Omental fat pad (tissue), 4 donors: ENCODE results near the gene NR1H3. TPM values are rescaled to one million over a fixed set of nuclear protein-coding genes. Genes with fewer than 3 reads are reported as not detected.

ENCODE experiments used
- ATAC-seq: fragments of 150-250 bp; one replicate; pipeline ENCODE4 v1.9.1; 2016; ENCODE audit warnings: mild to moderate bottlenecking, moderate library complexity; ENCODE audit not compliant: low FRiP score
- DNase-seq: peaks from one replicate; pipeline ENCODE4 v3.0.0-alpha.2; 2019; ENCODE audit warnings: low spot score
- total RNA-seq, 4 donors: library from RNA; depleted of rRNA; stranded (reverse); fragments of >200 nt; gene quantifications; one replicate each; pipeline ENCODE4 v1.1.0, GENCODE V29; 2016
- TF ChIP-seq, protein P1 (sequence below), 3 donors: fragments of 450-650 bp; IDR thresholded peaks; one replicate each; pipeline ENCODE4 v1.5.1; 2016 to 2017; ENCODE audit warnings: antibody characterized with exemption in 3 of 3, mild to moderate bottlenecking in 3 of 3, moderate library complexity in 2 of 3

NR1H3 gene
- total RNA-seq, 4 donors from 2014 or later, result 68.6 to 228 (median 100) TPM

DNA sequence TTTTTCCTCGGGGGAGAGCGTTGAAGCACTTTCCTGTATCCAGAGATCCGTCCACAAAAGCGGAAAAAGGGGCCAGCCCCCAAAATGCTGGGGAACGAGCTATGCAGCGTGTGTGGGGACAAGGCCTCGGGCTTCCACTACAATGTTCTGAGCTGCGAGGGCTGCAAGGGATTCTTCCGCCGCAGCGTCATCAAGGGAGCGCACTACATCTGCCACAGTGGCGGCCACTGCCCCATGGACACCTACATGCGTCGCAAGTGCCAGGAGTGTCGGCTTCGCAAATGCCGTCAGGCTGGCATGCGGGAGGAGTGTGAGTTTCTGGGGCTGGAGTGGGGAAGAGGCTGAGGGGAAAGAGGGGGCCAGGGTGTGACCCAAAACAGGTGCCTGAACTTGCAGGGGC, 2.6 kb downstream of the NR1H3 start:
- DNase-seq, result no peak
- ATAC-seq, result no peak
- TF ChIP-seq, protein P1, sequence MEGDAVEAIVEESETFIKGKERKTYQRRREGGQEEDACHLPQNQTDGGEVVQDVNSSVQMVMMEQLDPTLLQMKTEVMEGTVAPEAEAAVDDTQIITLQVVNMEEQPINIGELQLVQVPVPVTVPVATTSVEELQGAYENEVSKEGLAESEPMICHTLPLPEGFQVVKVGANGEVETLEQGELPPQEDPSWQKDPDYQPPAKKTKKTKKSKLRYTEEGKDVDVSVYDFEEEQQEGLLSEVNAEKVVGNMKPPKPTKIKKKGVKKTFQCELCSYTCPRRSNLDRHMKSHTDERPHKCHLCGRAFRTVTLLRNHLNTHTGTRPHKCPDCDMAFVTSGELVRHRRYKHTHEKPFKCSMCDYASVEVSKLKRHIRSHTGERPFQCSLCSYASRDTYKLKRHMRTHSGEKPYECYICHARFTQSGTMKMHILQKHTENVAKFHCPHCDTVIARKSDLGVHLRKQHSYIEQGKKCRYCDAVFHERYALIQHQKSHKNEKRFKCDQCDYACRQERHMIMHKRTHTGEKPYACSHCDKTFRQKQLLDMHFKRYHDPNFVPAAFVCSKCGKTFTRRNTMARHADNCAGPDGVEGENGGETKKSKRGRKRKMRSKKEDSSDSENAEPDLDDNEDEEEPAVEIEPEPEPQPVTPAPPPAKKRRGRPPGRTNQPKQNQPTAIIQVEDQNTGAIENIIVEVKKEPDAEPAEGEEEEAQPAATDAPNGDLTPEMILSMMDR (IDR thresholded peaks at IDR 0.05), result no peak

DNA sequence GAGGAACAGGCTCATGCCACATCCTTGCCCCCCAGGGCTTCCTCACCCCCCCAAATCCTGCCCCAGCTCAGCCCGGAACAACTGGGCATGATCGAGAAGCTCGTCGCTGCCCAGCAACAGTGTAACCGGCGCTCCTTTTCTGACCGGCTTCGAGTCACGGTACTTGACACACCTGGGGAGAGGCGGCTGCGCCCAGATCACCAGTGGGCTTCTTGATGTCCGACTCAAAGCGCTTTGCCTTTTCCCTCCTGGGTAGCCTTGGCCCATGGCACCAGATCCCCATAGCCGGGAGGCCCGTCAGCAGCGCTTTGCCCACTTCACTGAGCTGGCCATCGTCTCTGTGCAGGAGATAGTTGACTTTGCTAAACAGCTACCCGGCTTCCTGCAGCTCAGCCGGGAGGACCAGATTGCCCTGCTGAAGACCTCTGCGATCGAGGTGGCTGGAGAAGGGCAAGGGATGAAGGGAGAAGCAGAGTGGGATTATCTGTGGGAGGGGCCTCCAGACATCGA, 3.5 kb downstream of the NR1H3 start:
- ATAC-seq (no peak), DNase-seq (no peak)
- TF ChIP-seq, protein P1 (IDR thresholded peaks at IDR 0.05), result no peak

DNA sequence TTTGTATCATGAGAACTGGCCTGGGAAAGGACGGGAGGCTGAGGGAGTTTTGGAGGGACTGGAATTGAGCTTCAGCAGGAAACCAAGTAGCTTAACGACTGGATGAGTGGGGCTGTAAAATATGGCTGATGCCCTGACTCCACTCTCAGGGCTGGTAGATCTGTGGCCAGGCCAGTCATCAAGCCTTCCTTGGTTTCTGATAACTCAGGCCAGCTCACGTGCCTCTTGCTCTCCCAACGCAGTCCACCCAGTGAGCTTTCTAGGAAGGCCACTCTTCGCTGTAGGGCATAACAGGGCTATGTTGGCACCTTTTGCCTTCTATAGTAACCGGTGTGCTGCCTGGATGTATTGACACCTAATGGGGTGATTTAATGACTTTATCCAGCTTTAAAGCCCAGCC, 6.3 kb downstream of the NR1H3 start:
- ATAC-seq (no peak), DNase-seq (no peak)
- TF ChIP-seq, protein P1 (IDR thresholded peaks at IDR 0.05), result no peak

DNA sequence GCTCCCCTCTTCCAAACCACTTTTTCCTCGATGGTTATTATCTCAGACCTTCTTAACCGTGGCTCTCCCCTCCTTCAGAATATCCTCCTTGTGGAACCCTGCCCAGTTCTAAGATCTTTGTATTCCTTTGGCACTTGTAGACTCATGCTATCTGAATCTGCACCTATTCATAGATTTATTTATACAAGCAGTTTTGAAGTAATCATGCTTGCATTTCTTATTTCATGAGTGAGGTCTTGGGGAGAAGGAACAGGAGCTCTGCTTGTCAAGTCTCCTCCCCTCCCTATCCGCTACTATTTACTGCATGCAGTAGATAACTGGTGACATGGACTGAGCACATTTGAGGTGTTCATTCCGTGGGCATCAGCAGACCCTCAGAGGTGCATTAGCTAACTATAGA, 6.7 kb downstream of the NR1H3 start:
- no peak for DNase-seq
- ATAC-seq, result no peak
- TF ChIP-seq, protein P1 (IDR thresholded peaks at IDR 0.05), result no peak

DNA sequence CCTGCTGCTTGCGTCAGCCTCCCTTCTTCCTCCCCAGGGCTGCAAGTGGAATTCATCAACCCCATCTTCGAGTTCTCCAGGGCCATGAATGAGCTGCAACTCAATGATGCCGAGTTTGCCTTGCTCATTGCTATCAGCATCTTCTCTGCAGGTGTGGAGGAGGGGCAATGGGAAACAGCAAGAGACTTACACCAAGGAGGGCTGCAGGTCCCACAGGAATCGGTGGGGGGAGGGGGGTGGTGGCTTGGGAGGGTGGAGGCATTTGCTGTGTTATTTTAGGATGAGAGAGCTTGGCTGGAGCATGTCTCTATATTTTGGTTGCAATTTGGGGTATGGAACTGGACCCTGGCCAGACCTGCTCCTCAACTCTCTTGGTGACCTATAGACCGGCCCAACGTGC, 10.1 kb downstream of the NR1H3 start:
- TF ChIP-seq, protein P1 (IDR thresholded peaks at IDR 0.05), result no peak
- no peak for DNase-seq
- ATAC-seq, result no peak

DNA sequence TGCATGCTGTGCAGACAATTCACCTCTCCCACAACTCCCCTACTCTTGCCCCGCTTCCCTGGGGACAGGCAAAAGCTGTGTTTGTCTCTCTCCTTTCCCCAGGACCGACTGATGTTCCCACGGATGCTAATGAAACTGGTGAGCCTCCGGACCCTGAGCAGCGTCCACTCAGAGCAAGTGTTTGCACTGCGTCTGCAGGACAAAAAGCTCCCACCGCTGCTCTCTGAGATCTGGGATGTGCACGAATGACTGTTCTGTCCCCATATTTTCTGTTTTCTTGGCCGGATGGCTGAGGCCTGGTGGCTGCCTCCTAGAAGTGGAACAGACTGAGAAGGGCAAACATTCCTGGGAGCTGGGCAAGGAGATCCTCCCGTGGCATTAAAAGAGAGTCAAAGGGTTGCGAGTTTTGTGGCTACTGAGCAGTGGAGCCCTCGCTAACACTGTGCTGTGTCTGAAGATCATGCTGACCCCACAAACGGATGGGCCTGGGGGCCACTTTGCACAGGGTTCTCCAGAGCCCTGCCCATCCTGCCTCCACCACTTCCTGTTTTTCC, 10.7 kb downstream of the NR1H3 start:
- DNase-seq, result no peak
- no peak for ATAC-seq
- TF ChIP-seq, protein P1 (IDR thresholded peaks at IDR 0.05), result no peak
